GM12878 (cell line): ENCODE data around the gene IRGM. TPM values are rescaled to one million over a fixed set of nuclear protein-coding genes. Genes with fewer than 3 reads are reported as not detected.

Experiments used
- ATAC-seq: fragments of 200-7000 bp; cut with Tn5 transposase; 3 replicates; pipeline ENCODE4 v1.9.1; 2020; ENCODE audit warnings: mild to moderate bottlenecking, moderate library complexity
- BruUV-seq: library from RNA; stranded (reverse); fragments of 400-500 nt; replicated peaks from 2 replicates; lab custom pipeline; 2021; lab: Mats Ljungman, UMichigan
- CTCF ChIA-PET: fragments of 300-600 bp; sonication (Branson Sonifier 250); formaldehyde crosslinking; extraction: SDS; loops from one replicate; lab custom pipeline; 2021; ENCODE audit warnings: inconsistent platforms; lab: Yijun Ruan, JAX
- POLR2A ChIA-PET: fragments of 350-600 bp; formaldehyde crosslinking; extraction: SDS; loops from one replicate; lab custom pipeline; 2021; ENCODE audit warnings: inconsistent platforms; lab: Charles Lee
- RAD21 ChIA-PET: fragments of 300-600 bp; sonication (Branson Sonifier 250); formaldehyde crosslinking; loops from one replicate; lab custom pipeline; 2023; ENCODE audit warnings: antibody characterized with exemption; ENCODE audit not compliant: unreplicated experiment; lab: Charles Lee
- SMC1A ChIA-PET: fragments of 300-600 bp; sonication (Branson Sonifier 250); formaldehyde crosslinking; loops from one replicate; lab custom pipeline; 2023; ENCODE audit not compliant: unreplicated experiment, uncharacterized antibody; lab: Charles Lee
- DNase-seq: peaks from one replicate; pipeline ENCODE4 v3.0.0-alpha.2; 2011; ENCODE audit warnings: low read depth, low spot score
- FAIRE-seq: peaks from 3 replicates; lab custom pipeline; 2011; peaks lifted over from hg19 to GRCh38; lab: Jason Lieb, UNC
- H2AFZ ChIP-seq: 2 replicates; pipeline ENCODE4 v1.6.0; 2011; ENCODE audit warnings: low read depth, low read length, control low read depth; ENCODE audit not compliant: control insufficient read depth
- H3K27ac ChIP-seq: 2 replicates; pipeline ENCODE4 v1.5.1; 2011; ENCODE audit warnings: control low read depth; ENCODE audit not compliant: control insufficient read depth, insufficient read depth
- H3K27me3 ChIP-seq, 2 experiments: replicated peaks in 1 of 2; 2 replicates each; pipeline versions ENCODE4 v1.6.0 to v1.6.1; 2011; ENCODE audit warnings: low read length in 1 of 2; ENCODE audit not compliant: control insufficient read depth in 2 of 2, insufficient read depth in 2 of 2
- H3K36me3 ChIP-seq, 2 experiments: 2 replicates each; pipeline ENCODE4 v1.5.1; 2011; ENCODE audit warnings: low read length in 1 of 2; ENCODE audit not compliant: control insufficient read depth in 2 of 2, insufficient read depth in 2 of 2
- H3K4me1 ChIP-seq: 2 replicates; pipeline ENCODE4 v1.6.1; 2011; ENCODE audit warnings: mild to moderate bottlenecking, low read length, moderate library complexity, mixed read lengths; ENCODE audit not compliant: control insufficient read depth, insufficient read depth
- H3K4me2 ChIP-seq: 2 replicates; pipeline ENCODE4 v1.6.0; 2011; ENCODE audit warnings: control low read depth; ENCODE audit not compliant: control insufficient read depth, insufficient read depth
- H3K4me3 ChIP-seq: fragments of 200-600 bp; sonication (generic); 2 replicates; pipeline ENCODE4 v1.5.1; 2016
- H3K79me2 ChIP-seq: 2 replicates; pipeline ENCODE4 v1.6.0; 2011; ENCODE audit warnings: low read length; ENCODE audit not compliant: control insufficient read depth, insufficient read depth
- H3K9ac ChIP-seq: 2 replicates; pipeline ENCODE4 v1.8.0; 2011; ENCODE audit warnings: low read length, control low read depth, mixed read lengths; ENCODE audit not compliant: control insufficient read depth, insufficient read depth
- H3K9me3 ChIP-seq: replicated peaks from 3 replicates; pipeline ENCODE4 v1.5.1; 2011; ENCODE audit warnings: mild to moderate bottlenecking, low read length; ENCODE audit not compliant: control insufficient read depth, insufficient read depth
- H4K20me1 ChIP-seq: 2 replicates; pipeline ENCODE4 v1.6.0; 2011; ENCODE audit not compliant: control insufficient read depth, insufficient read depth
- CBX3 ChIP-seq: fragments of 200-600 bp; sonication (generic); IDR thresholded peaks from 2 replicates; pipeline ENCODE4 v1.6.1; 2016; ENCODE audit warnings: low read depth, borderline replicate concordance
- CTCF ChIP-seq, 3 experiments: IDR thresholded peaks in 2 of 3; conservative IDR thresholded peaks in 1 of 3; 2 replicates each; pipeline ENCODE4 v1.5.1; 2011; ENCODE audit warnings: low read depth in 3 of 3, low read length in 3 of 3, mild to moderate bottlenecking in 3 of 3, control low read depth in 2 of 3, moderate library complexity in 2 of 3, inconsistent platforms in 1 of 3, mixed read lengths in 1 of 3; ENCODE audit not compliant: control insufficient read depth in 2 of 3, insufficient read depth in 1 of 3; ENCODE audit errors: extremely low read depth in 1 of 3
- E4F1 ChIP-seq: fragments of 450-650 bp; IDR thresholded peaks from 2 replicates; pipeline ENCODE4 v1.6.1; 2018; ENCODE audit warnings: borderline replicate concordance, mild to moderate bottlenecking; ENCODE audit not compliant: partially characterized antibody
- EP300 ChIP-seq, 2 experiments: fragments of 150-350 bp in 1 of 2; IDR thresholded peaks; 2 replicates each; pipeline ENCODE4 v1.6.1; 2011 to 2012; ENCODE audit warnings: low read depth in 2 of 2, low read length in 2 of 2, borderline replicate concordance in 1 of 2, improper control_type of control experiment in 1 of 2, inconsistent platforms in 1 of 2; ENCODE audit not compliant: control insufficient read depth in 1 of 2
- MYB ChIP-seq: fragments of 150-350 bp; IDR thresholded peaks from 2 replicates; pipeline ENCODE4 v1.6.1; 2014; ENCODE audit warnings: mild to moderate bottlenecking, low read depth, low read length, borderline replicate concordance
- NBN ChIP-seq: fragments of 450-650 bp; IDR thresholded peaks from 2 replicates; pipeline ENCODE4 v1.6.1; 2016
- RAD21 ChIP-seq: IDR thresholded peaks from 2 replicates; pipeline ENCODE4 v1.6.1; 2011; ENCODE audit warnings: mild to moderate bottlenecking, low read depth, low read length, moderate library complexity; ENCODE audit not compliant: insufficient read depth
- RBBP5 ChIP-seq: fragments of 200-600 bp; sonication (generic); conservative IDR thresholded peaks from 2 replicates; pipeline ENCODE4 v1.6.1; 2016
- REST ChIP-seq: IDR thresholded peaks from 2 replicates; pipeline ENCODE4 v1.6.1; 2012; ENCODE audit warnings: mild to moderate bottlenecking, low read depth, low read length
- SMC3 ChIP-seq: IDR thresholded peaks from 2 replicates; pipeline ENCODE4 v1.6.1; 2011; ENCODE audit warnings: low read length, improper control_type of control experiment, borderline replicate concordance
- STAT3 ChIP-seq: IDR thresholded peaks from 2 replicates; pipeline ENCODE4 v1.6.1; 2011; ENCODE audit warnings: low read depth, low read length, improper control_type of control experiment
- TAF1 ChIP-seq: IDR thresholded peaks from 2 replicates; pipeline ENCODE4 v1.6.1; 2011; ENCODE audit warnings: mild to moderate bottlenecking, low read depth, low read length, borderline replicate concordance
- ZNF207 ChIP-seq: fragments of 450-650 bp; IDR thresholded peaks from 2 replicates; pipeline ENCODE4 v1.6.1; 2014; ENCODE audit warnings: antibody characterized with exemption, mild to moderate bottlenecking, borderline replicate concordance
- WGBS: methylation state at CpG from one replicate; pipeline ENCODE4 v1.1.6; 2016; ENCODE audit warnings: low lambda C conversion rate; ENCODE audit not compliant: insufficient replicate concordance, insufficient coverage; ENCODE audit errors: missing lambda C conversion rate; 5-methylcytosine and 5-hydroxymethylcytosine counted together
- in situ Hi-C: fragments of 300-500 bp; cut with MboI; formaldehyde crosslinking; loops from 9 replicates; pipeline ENCODE4 v1.14.3; 2018; ENCODE audit warnings: mixed read lengths
- intact Hi-C: fragments of 100-400 bp; cut with micrococcal nuclease; formaldehyde crosslinking; loops from one replicate; pipeline ENCODE4 v1.14.2; 2022; ENCODE audit not compliant: unreplicated experiment
- polyA plus RNA-seq, 11 experiments: library from polyadenylated mRNA; depleted of rRNA in 4 of 11; unstranded in 6 of 11; stranded (reverse) in 5 of 11; fragments of >200 nt; fragmentation: Nextera tagmentation in 4 of 11; fragmentation: Illumina TruSeq in 1 of 11; extraction: Ambion mirVana in 4 of 11; extraction: Trizol in 1 of 11; gene quantifications; 1 replicate in 1 of 11; 2 replicates in 10 of 11; pipeline versions ENCODE4 v1.2.1 to v1.2.3, GENCODE V29; 2011 to 2016; ENCODE audit warnings: inconsistent platforms in 2 of 11, missing spikeins in 2 of 11, low read depth in 1 of 11
- total RNA-seq, 4 experiments: library from RNA; depleted of rRNA in 3 of 4; stranded (reverse); fragments of >200 nt in 3 of 4; fragmentation: Illumina TruSeq in 1 of 4; extraction: Trizol in 1 of 4; gene quantifications; 2 replicates each; pipeline versions ENCODE4 v1.2.1 to v1.2.3, GENCODE V29; 2013 to 2021

IRGM gene
- total and polyA plus RNA-seq, 10 of the 15 experiments (the other 5 are each of a cell fraction or from before 2014, with no cell fraction given): 0.11 to 0.38 (median 0.27) TPM; not detected in 2

GRCh38 chr5:150801117-150801927 lies 45.0 kb upstream of the IRGM start (continued):
- TF ChIP-seq CTCF (IDR thresholded peaks at IDR 0.05 in 2 of 3, conservative IDR thresholded peaks at IDR 0.05 in 1 of 3; ENCODE audit: control insufficient read depth in 2 of 3, extremely low read depth in 1 of 3, insufficient read depth in 1 of 3, low read depth in 3 of 3, low read length in 3 of 3): peak; percentile 49 to 60 (median 52); a peak in 5 of 6 replicates
- no peak for TF ChIP-seq CBX3
- peak; percentile 67; the same call in 1 of the 2 replicates for TF ChIP-seq SMC3
- TF ChIP-seq EP300 (IDR thresholded peaks at IDR 0.05; ENCODE audit: borderline replicate concordance in 1 of 2, control insufficient read depth in 1 of 2, low read depth in 2 of 2, low read length in 2 of 2): no peak
- 0 out of 2 replicates have a peak, but pooled peaks have one; percentile 20 for TF ChIP-seq NBN
- no peak for TF ChIP-seq ZNF207

- intact Hi-C loops (loop anchor here (10.0 kb wide), 2 partner anchors 180 to 510 kb away; no protein-coding TSS in a partner anchor), in situ Hi-C loops (no loop called here)
- FAIRE-seq (no peak), DNase-seq (no peak), ATAC-seq (no peak)
- Histone ChIP-seq H3K4me3 (no peak overlapping the region), H2AFZ (no peak overlapping the region), H3K4me2 (no peak overlapping the region), H3K27me3 (no peaks in the 10 kb centered on the region), H4K20me1 (no peaks in the 10 kb centered on the region), H3K27ac (no peak overlapping the region), H3K4me1 (no peaks in the 10 kb centered on the region), H3K36me3 (no peaks in the 10 kb centered on the region), H3K9me3 (no peaks in the 10 kb centered on the region), H3K79me2 (no peaks in the 10 kb centered on the region), H3K9ac (no peak overlapping the region)
- no TSS peak for BruUV-seq
- CTCF ChIA-PET: interaction anchor here (0.5 to 4.5 kb wide), 4 partner anchors 27 to 361 kb away, joined by 3 to 21 read pairs (median 4); partner anchors contain the start of gene IRGM
- RAD21 ChIA-PET: no interaction called here
- SMC1A ChIA-PET: interaction anchor here (1.0 kb wide), 1 partner anchor 15 kb away, joined by 3 read pairs; no protein-coding TSS in a partner anchor
- WGBS: 50% methylated on average over 6 of the region's 6 CpGs
- POLR2A ChIA-PET: interaction anchor here (0.7 to 1.4 kb wide), 3 partner anchors 21 to 221 kb away, joined by 4 to 6 read pairs (median 4); no protein-coding TSS in a partner anchor
- TF ChIP-seq MYB (no peak), TAF1 (no peak), STAT3 (no peak), REST (no peak), E4F1 (no peak), RAD21 (no peak), RBBP5 (no peak)
Measured at GRCh38 chr5:150804388-150804787, 41.9 kb upstream of the IRGM start.
